Lower lobe of right lung (tissue), 2 donors: ENCODE results near the gene CAPN1. TPM values are rescaled to one million over a fixed set of nuclear protein-coding genes. Genes with fewer than 3 reads are reported as not detected.

Source experiments
- ATAC-seq, 2 donors: fragments of 200-7000 bp; cut with Tn5 transposase; one replicate each; pipeline ENCODE4 v1.9.1; 2020 to 2022; ENCODE audit warnings: mild to moderate bottlenecking in 2 of 2, moderate library complexity in 2 of 2
- DNase-seq: peaks from one replicate; pipeline ENCODE4 v3.0.0-alpha.2; 2020
- H3K27ac ChIP-seq: fragments of 200-600 bp; one replicate; pipeline ENCODE4 v1.8.0; 2022
- H3K27me3 ChIP-seq: fragments of 200-600 bp; one replicate; pipeline ENCODE4 v1.8.0; 2022; ENCODE audit warnings: low read depth
- H3K36me3 ChIP-seq: fragments of 200-600 bp; one replicate; pipeline ENCODE4 v1.8.0; 2022; ENCODE audit warnings: mild to moderate bottlenecking
- H3K4me1 ChIP-seq: fragments of 200-600 bp; one replicate; pipeline ENCODE4 v1.8.0; 2022
- H3K4me3 ChIP-seq: fragments of 200-600 bp; one replicate; pipeline ENCODE4 v1.8.0; 2022; ENCODE audit warnings: mild to moderate bottlenecking
- H3K9me3 ChIP-seq: fragments of 200-600 bp; one replicate; pipeline ENCODE4 v1.8.0; 2022
- CTCF ChIP-seq: fragments of 200-600 bp; IDR thresholded peaks from one replicate; pipeline ENCODE4 v1.8.0; 2022; ENCODE audit warnings: antibody characterized with exemption, mild to moderate bottlenecking
- intact Hi-C: fragments of 100-400 bp; cut with DNase I; formaldehyde crosslinking; loops from one replicate; pipeline ENCODE4 v1.11.0; 2022
- long read RNA-seq: library from polyadenylated mRNA; unstranded; transcript quantifications from one replicate; pipeline ENCODE4 v2.0.0, GENCODE V29; 2021
- total RNA-seq: library from RNA; stranded (reverse); fragmentation: NEBNext Ultra II Directional; extraction: Animal tissue kit (Norgen Biotek cat#: 25700); gene quantifications from one replicate; pipeline ENCODE4 v1.2.1, GENCODE V29; 2021
- donor health status: DM: no; HTN: yes; CAD: no; lungs with severe emphysema.

Gene CAPN1
- total RNA-seq = 176 TPM
- long read RNA-seq, partial matches to known transcripts = 107 of 347 reads
- long read RNA-seq, other reads (novel, unspliced or antisense) = 239 of 347 reads

DNA sequence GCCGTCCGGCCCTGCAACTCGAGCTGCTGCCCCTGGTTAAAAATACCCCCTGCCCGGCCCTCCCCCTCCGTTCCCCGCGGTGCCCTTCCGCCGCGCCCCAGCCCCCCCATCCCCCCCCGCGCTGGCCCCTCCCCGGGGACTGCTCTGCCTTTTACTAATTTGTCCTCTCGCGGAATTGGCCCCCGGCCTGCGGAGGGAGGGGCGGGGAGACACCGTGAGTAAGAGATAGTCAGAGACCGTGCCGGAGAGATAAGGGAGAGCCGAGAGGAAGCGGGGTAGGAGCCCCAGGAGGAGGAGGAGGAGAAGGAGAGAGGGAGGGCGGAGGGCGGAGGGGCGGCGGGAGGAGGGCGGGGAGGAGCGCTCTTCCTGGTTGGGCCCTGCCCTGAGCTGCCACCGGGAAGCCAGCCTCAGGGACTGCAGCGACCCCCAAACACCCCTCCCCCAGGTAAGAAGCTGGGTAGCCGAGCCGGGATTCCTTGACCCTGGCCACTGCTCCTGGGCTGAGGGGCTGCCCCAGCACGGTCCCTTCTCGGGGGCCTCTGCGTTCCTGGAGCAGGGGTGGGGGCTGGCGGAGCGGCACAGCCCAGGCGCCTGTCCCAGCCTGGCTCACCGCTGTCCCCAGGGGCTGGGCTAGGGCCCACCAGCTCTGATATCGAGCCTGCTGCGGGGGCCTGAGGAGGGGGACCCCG is at the start of gene CAPN1:
TSS of gene CAPN1 (plus strand) at position 360 of the 689 bp plus-strand sequence. CDS start 774 bp downstream, outside the sequence.
- peaks cover 32% of the 10 kb centered on the region for H3K4me1 ChIP-seq
- TF ChIP-seq CTCF = no peak
- ATAC-seq (peak; percentile 83 to 86), DNase-seq (peak; percentile 83)
- intact Hi-C loops = no loop called here
- H3K27me3 ChIP-seq = no peaks in the 10 kb centered on the region
- H3K36me3 ChIP-seq = peaks cover 27% of the 10 kb centered on the region
- peak within 1 kb of the TSS; percentile 98 for H3K4me3 ChIP-seq
- no peaks in the 10 kb centered on the region for H3K9me3 ChIP-seq
- H3K27ac ChIP-seq = peak within 1 kb of the TSS; percentile 95

DNA sequence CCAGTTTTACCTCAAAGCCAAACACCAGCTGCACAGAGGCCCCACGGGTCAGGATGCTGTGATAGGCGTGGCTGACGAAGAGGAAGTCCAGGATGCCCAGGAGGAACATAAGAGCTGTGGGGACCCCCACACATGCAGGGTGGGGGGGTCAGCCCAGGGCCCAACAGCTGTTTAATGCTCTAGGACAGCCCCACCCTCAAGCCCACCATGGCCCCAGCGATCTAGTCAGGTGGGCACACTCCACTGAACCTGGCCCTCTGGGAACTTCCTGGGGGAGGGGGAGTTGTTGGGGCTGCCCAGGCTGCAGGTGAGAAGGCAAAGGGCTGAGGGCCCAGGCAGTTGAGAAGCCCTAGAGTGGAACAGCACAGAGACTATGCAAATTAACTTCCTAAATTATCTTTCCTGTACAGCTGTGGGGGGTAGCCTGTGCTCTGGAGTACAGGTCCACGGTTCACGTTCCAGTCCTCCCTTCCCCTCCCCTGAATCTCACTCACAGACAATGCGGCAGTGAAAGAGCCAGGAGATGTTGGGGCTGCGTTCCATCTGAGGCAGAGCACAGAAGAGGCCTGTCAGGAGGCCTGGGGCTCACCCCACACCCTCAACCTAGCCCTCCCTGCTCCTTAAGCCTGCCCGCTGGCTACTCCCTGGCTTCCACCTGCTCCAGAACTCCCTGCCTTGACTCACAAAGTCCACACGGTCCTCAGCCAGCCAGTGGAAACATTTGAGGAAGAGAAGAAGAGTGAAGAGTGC is 49.3 kb upstream of the CAPN1 start:
- H3K27me3 ChIP-seq = no peaks in the 10 kb centered on the region
- intact Hi-C loops = no loop called here
- H3K36me3 ChIP-seq = peaks cover 57% of the 10 kb centered on the region
- H3K27ac ChIP-seq = peak overlapping the region; percentile 99
- H3K9me3 ChIP-seq = no peaks in the 10 kb centered on the region
- peaks cover 29% of the 10 kb centered on the region for H3K4me1 ChIP-seq
- peak overlapping the region; percentile 98 for H3K4me3 ChIP-seq
- TF ChIP-seq CTCF = no peak
- DNase-seq (no peak), ATAC-seq (no peak)

GRCh38 chr11:65132988-65133700 is 48.6 kb upstream of the CAPN1 start:
- ATAC-seq (peak in 1 of 2 donors; percentile 44), DNase-seq (peak; percentile 85)
- H3K27ac ChIP-seq = peak overlapping the region; percentile 99
- peaks cover 50% of the 10 kb centered on the region for H3K36me3 ChIP-seq
- H3K4me3 ChIP-seq = peak overlapping the region; percentile 98
- no peak for TF ChIP-seq CTCF
- intact Hi-C loops = no loop called here
- no peaks in the 10 kb centered on the region for H3K27me3 ChIP-seq
- no peaks in the 10 kb centered on the region for H3K9me3 ChIP-seq
- peaks cover 29% of the 10 kb centered on the region for H3K4me1 ChIP-seq

GRCh38 chr11:65133724-65134123 is 48.0 kb upstream of the CAPN1 start:
- peaks cover 29% of the 10 kb centered on the region for H3K4me1 ChIP-seq
- H3K36me3 ChIP-seq = peaks cover 44% of the 10 kb centered on the region
- H3K27ac ChIP-seq = peak overlapping the region; percentile 99
- H3K9me3 ChIP-seq = no peaks in the 10 kb centered on the region
- DNase-seq = no peak
- intact Hi-C loops = no loop called here
- TF ChIP-seq CTCF = no peak
- ATAC-seq = no peak
- H3K27me3 ChIP-seq = no peaks in the 10 kb centered on the region
- H3K4me3 ChIP-seq = peak overlapping the region; percentile 98

DNA sequence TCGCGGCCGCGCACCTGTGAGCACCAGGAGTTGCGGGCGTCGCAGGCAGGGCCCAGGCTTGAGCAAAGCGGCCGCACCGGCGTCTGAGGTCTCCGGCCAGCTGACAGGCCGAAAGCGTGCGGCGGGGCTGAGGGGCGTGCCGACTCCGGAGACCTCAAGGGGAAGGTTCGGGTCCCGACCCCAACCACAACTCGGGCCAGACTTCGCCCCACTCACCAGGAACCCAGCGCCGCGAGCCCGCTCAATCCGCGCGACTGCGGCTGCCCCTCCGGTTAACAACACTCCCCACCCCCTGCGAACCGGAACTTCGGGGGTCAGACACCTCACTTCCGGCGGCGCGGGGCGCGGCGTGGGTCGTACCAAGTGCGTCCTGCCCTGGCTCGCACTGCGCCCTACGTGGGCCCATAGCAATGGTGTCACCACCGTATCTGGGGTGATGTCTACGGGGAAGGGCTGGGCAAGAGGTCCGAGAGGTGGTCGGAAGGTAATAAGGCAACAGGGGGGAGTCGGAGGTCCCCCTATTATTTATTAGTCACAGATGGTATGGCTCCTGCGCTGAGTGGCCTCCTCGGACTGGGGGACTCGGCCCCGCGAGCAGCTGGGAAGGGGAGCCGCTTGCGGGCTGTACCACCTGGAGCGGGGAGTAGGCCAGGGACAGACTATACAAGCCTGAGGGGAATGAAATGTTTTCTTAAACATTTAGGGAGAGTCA is 47.3 kb upstream of the CAPN1 start, which contains the start of gene SYVN1:
TSS of gene SYVN1 (minus strand) at position 280 of the 712 bp plus-strand sequence. CDS start 918 bp downstream, outside the sequence.
- Histone ChIP-seq H3K4me3 (peak within 1 kb of the TSS; percentile 98), H3K9me3 (no peaks in the 10 kb centered on the region), H3K36me3 (peaks cover 37% of the 10 kb centered on the region), H3K27ac (peak within 1 kb of the TSS; percentile 99), H3K4me1 (peaks cover 29% of the 10 kb centered on the region), H3K27me3 (no peaks in the 10 kb centered on the region)
- DNase-seq (peak; percentile 93), ATAC-seq (peak; percentile 93 to 94)
- no peak for TF ChIP-seq CTCF
- intact Hi-C loops = no loop called here
